Heart left ventricle (tissue), 13 donors: ENCODE results near the gene CD200R1.

Source experiments
- CTCF ChIP-seq, 12 donors: fragments of 200-600 bp; sonication (generic) in 4 of 12; IDR thresholded peaks; one replicate each; pipeline versions ENCODE4 v1.5.0 to v1.8.0; 2018 to 2022; ENCODE audit warnings: antibody characterized with exemption in 12 of 12, mild to moderate bottlenecking in 5 of 12
- POLR2A ChIP-seq, 2 donors: fragments of 450-650 bp; IDR thresholded peaks; one replicate each; pipeline ENCODE4 v1.6.1; 2017; ENCODE audit warnings: antibody characterized with exemption in 2 of 2, mild to moderate bottlenecking in 2 of 2, moderate library complexity in 2 of 2
- donor health status: ischemic (EF 13 %, LVEDD 7.1; RV severe dilation, severe dysfunction).
- donor health status: DM: no; HTN: yes; CAD: no.
- donor health status: DM: no; HTN: no; CAD: no.
- donor health status: ischemic (EF 25% LVEDD 6.9; RV normal size, moderate dysfunction).
- donor health status: ischemic (EF 25% LVEDD 5.7; RV mildly dilated, moderate dysfunction).
- donor health status: ischemic (EF 35%, LVEDD 5.7; RV mildly dilated, moderate dysfunction).
- donor health status: nonischemic (EF 11% LVEDD 7.7; RV severe dilation, severe dysfunction).
- donor health status: DM: yes; HTN: yes; CAD: no.
- donor health status: PGD.
- donor health status: ischemic (EF 29% LVEDD 5.4; RV normal size, mild dysfunction).
- donor health status: nonischemic (EF 23%, LVEDD 6.1; RV moderate dilation, normal function).

- TF ChIP-seq CTCF (IDR thresholded peaks at IDR 0.05) (no peak), POLR2A (IDR thresholded peaks at IDR 0.05) (no peak)
Measured at GRCh38 chr3:112897791-112898190, 77.1 kb downstream of the CD200R1 start.
